Body of pancreas (tissue), 4 donors: ENCODE data around the gene RPL13.
"Not testable (repeated sequence)": the region's sequence is repeated elsewhere in the genome, so short reads cannot be mapped to it uniquely, and the experiment has no call there.

Experiments
- POLR2A ChIP-seq, 3 donors: fragments of 450-650 bp; IDR thresholded peaks; one replicate each; pipeline ENCODE4 v1.6.1; 2016; ENCODE audit warnings: antibody characterized with exemption in 3 of 3, mild to moderate bottlenecking in 2 of 3
- TF ChIP-seq, protein P1 (sequence below), 7 experiments: fragments of 450-650 bp in 4 of 7; fragments of 200-600 bp in 3 of 7; sonication (generic) in 3 of 7; IDR thresholded peaks; one replicate each; pipeline ENCODE4 v1.5.1; 2016 to 2019; ENCODE audit warnings: antibody characterized with exemption in 7 of 7

DNA sequence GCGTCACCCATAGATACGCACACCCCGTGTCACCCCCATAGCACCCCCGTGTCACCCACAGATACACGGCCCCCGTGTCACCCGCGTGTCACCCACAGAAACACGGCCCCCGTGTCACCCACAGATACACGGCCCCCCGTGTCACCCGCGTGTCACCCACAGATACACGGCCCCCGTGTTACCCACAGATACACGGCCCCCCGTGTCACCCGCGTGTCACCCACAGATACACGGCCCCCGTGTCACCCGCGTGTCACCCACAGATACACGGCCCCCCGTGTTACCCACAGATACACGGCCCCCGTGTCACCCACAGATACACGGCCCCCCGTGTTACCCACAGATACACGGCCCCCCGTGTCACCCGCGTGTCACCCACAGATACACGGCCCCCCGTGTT, 27.2 kb downstream of the RPL13 start:
- TF ChIP-seq POLR2A (IDR thresholded peaks at IDR 0.05) = not testable (repeated sequence)
- TF ChIP-seq, protein P1, sequence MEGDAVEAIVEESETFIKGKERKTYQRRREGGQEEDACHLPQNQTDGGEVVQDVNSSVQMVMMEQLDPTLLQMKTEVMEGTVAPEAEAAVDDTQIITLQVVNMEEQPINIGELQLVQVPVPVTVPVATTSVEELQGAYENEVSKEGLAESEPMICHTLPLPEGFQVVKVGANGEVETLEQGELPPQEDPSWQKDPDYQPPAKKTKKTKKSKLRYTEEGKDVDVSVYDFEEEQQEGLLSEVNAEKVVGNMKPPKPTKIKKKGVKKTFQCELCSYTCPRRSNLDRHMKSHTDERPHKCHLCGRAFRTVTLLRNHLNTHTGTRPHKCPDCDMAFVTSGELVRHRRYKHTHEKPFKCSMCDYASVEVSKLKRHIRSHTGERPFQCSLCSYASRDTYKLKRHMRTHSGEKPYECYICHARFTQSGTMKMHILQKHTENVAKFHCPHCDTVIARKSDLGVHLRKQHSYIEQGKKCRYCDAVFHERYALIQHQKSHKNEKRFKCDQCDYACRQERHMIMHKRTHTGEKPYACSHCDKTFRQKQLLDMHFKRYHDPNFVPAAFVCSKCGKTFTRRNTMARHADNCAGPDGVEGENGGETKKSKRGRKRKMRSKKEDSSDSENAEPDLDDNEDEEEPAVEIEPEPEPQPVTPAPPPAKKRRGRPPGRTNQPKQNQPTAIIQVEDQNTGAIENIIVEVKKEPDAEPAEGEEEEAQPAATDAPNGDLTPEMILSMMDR (IDR thresholded peaks at IDR 0.05) = not testable (repeated sequence)
